ENCODE measurements around the gene MLEC.
A peak's percentile ranks its signal among the peaks of the same experiment; 100 is the strongest.
"Not testable (repeated sequence)": the region's sequence is repeated elsewhere in the genome, so short reads cannot be mapped to it uniquely, and the experiment has no call there.

The MLEC gene

GRCh38 chr12:120720987-120721801, 34.2 kb downstream of the MLEC start:
- DNase-seq (ENCODE audit: low read depth in 2 of 2): no peak

- no peak for DNase-seq (ENCODE audit: low read depth in 2 of 2)
Measured at GRCh38 chr12:120721866-120722265, 34.9 kb downstream of the MLEC start.

- DNase-seq (ENCODE audit: low read depth in 2 of 2): no peak
Measured at GRCh38 chr12:120722784-120723183, 35.8 kb downstream of the MLEC start.

GRCh38 chr12:120724720-120725119, 37.8 kb downstream of the MLEC start:
- DNase-seq (ENCODE audit: low read depth in 2 of 2): no peak

- no peak for DNase-seq (ENCODE audit: low read depth in 2 of 2)
Measured at GRCh38 chr12:120725151-120725658, 38.3 kb downstream of the MLEC start.

GRCh38 chr12:120725659-120726509, 38.9 kb downstream of the MLEC start, which contains the start of gene ACADS:
ACADS (plus strand) TSS chr12:120725826; CDS start chr12:120725886, 60 bp downstream.
- peak; percentile 85 to 88 for DNase-seq (ENCODE audit: low read depth in 2 of 2)

- DNase-seq (ENCODE audit: low read depth in 2 of 2): no peak
Measured at GRCh38 chr12:120726510-120726793, 39.5 kb downstream of the MLEC start.

- no peak for DNase-seq (ENCODE audit: low read depth in 2 of 2)
Measured at GRCh38 chr12:120726961-120727360, 40.0 kb downstream of the MLEC start.

- DNase-seq (ENCODE audit: low read depth in 2 of 2): not testable (repeated sequence)
Measured at GRCh38 chr12:120732198-120732597, 45.2 kb downstream of the MLEC start.

GRCh38 chr12:120733574-120733973, 46.6 kb downstream of the MLEC start:
- DNase-seq (ENCODE audit: low read depth in 2 of 2): no peak

- DNase-seq (ENCODE audit: low read depth in 2 of 2): no peak
Measured at GRCh38 chr12:120734210-120734609, 47.3 kb downstream of the MLEC start.

- DNase-seq (ENCODE audit: low read depth in 2 of 2): no peak
Measured at GRCh38 chr12:120735181-120735580, 48.2 kb downstream of the MLEC start.

- DNase-seq (ENCODE audit: low read depth in 2 of 2): no peak
Measured at GRCh38 chr12:120736404-120737331, 49.7 kb downstream of the MLEC start.

- no peak for DNase-seq (ENCODE audit: low read depth in 2 of 2)
Measured at GRCh38 chr12:120737557-120738251, 50.8 kb downstream of the MLEC start.

- no peak for DNase-seq (ENCODE audit: low read depth in 2 of 2)
Measured at GRCh38 chr12:120738252-120739030, 51.5 kb downstream of the MLEC start.

- DNase-seq (ENCODE audit: low read depth in 2 of 2): no peak
Measured at GRCh38 chr12:120739031-120739762, 52.2 kb downstream of the MLEC start.

- no peak for DNase-seq (ENCODE audit: low read depth in 2 of 2)
Measured at GRCh38 chr12:120739821-120740613, 53.1 kb downstream of the MLEC start.

- DNase-seq (ENCODE audit: low read depth in 2 of 2): no peak
Measured at GRCh38 chr12:120740871-120741270, 53.9 kb downstream of the MLEC start.

Data from activated CD4-positive, alpha-beta T cell treated with anti-CD3 and anti-CD28 coated beads for 24 hours (primary cell).